ENCODE measurements around the gene FMNL3. TPM values are rescaled to one million over a fixed set of nuclear protein-coding genes. Genes with fewer than 3 reads are reported as not detected.

The FMNL3 gene
- total and polyA plus RNA-seq, 2 of the 8 experiments (the other 6 are each of a cell fraction or from before 2014, with no cell fraction given) = 8.6 to 29.0 TPM

DNA sequence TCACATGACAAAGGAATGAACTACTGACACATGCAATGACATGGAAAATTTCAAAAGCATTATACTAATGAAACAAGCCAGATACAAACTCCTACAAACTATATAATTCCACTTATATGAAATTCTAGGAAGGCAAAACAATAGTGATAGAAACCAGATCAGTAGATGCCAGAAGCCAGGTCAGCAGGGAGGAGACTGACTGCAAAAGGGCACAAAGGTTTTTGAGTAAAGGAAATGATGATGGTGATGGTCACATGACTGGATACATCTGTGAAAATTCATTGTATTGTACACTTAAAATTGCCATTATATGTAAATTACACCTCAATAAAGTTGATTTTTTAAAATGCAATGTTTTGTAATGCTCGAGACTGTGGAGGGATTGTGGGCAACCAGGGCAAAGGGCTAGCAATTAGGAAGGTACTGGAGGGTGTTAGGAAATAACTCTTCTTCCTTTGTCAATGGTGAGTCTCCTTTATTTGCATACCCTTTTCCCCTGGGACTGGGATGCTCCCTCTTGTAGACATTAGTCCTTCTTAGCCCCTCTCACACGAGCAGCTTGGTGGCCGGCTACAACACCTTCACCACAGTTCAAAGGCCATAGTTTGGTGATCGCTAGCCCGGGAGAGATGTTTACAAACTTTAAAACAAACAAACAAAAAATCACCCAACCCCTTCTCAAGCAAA, 90.5 kb downstream of the FMNL3 start (continued):
- TF ChIP-seq, protein P1, sequence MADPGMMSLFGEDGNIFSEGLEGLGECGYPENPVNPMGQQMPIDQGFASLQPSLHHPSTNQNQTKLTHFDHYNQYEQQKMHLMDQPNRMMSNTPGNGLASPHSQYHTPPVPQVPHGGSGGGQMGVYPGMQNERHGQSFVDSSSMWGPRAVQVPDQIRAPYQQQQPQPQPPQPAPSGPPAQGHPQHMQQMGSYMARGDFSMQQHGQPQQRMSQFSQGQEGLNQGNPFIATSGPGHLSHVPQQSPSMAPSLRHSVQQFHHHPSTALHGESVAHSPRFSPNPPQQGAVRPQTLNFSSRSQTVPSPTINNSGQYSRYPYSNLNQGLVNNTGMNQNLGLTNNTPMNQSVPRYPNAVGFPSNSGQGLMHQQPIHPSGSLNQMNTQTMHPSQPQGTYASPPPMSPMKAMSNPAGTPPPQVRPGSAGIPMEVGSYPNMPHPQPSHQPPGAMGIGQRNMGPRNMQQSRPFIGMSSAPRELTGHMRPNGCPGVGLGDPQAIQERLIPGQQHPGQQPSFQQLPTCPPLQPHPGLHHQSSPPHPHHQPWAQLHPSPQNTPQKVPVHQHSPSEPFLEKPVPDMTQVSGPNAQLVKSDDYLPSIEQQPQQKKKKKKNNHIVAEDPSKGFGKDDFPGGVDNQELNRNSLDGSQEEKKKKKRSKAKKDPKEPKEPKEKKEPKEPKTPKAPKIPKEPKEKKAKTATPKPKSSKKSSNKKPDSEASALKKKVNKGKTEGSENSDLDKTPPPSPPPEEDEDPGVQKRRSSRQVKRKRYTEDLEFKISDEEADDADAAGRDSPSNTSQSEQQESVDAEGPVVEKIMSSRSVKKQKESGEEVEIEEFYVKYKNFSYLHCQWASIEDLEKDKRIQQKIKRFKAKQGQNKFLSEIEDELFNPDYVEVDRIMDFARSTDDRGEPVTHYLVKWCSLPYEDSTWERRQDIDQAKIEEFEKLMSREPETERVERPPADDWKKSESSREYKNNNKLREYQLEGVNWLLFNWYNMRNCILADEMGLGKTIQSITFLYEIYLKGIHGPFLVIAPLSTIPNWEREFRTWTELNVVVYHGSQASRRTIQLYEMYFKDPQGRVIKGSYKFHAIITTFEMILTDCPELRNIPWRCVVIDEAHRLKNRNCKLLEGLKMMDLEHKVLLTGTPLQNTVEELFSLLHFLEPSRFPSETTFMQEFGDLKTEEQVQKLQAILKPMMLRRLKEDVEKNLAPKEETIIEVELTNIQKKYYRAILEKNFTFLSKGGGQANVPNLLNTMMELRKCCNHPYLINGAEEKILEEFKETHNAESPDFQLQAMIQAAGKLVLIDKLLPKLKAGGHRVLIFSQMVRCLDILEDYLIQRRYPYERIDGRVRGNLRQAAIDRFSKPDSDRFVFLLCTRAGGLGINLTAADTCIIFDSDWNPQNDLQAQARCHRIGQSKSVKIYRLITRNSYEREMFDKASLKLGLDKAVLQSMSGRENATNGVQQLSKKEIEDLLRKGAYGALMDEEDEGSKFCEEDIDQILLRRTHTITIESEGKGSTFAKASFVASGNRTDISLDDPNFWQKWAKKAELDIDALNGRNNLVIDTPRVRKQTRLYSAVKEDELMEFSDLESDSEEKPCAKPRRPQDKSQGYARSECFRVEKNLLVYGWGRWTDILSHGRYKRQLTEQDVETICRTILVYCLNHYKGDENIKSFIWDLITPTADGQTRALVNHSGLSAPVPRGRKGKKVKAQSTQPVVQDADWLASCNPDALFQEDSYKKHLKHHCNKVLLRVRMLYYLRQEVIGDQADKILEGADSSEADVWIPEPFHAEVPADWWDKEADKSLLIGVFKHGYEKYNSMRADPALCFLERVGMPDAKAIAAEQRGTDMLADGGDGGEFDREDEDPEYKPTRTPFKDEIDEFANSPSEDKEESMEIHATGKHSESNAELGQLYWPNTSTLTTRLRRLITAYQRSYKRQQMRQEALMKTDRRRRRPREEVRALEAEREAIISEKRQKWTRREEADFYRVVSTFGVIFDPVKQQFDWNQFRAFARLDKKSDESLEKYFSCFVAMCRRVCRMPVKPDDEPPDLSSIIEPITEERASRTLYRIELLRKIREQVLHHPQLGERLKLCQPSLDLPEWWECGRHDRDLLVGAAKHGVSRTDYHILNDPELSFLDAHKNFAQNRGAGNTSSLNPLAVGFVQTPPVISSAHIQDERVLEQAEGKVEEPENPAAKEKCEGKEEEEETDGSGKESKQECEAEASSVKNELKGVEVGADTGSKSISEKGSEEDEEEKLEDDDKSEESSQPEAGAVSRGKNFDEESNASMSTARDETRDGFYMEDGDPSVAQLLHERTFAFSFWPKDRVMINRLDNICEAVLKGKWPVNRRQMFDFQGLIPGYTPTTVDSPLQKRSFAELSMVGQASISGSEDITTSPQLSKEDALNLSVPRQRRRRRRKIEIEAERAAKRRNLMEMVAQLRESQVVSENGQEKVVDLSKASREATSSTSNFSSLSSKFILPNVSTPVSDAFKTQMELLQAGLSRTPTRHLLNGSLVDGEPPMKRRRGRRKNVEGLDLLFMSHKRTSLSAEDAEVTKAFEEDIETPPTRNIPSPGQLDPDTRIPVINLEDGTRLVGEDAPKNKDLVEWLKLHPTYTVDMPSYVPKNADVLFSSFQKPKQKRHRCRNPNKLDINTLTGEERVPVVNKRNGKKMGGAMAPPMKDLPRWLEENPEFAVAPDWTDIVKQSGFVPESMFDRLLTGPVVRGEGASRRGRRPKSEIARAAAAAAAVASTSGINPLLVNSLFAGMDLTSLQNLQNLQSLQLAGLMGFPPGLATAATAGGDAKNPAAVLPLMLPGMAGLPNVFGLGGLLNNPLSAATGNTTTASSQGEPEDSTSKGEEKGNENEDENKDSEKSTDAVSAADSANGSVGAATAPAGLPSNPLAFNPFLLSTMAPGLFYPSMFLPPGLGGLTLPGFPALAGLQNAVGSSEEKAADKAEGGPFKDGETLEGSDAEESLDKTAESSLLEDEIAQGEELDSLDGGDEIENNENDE (IDR thresholded peaks at IDR 0.05; ENCODE audit: insufficient replicate concordance, low read length) = no peak
- TF ChIP-seq SIRT6 (IDR thresholded peaks at IDR 0.05; ENCODE audit: low read length) (no peak), KDM5A (IDR thresholded peaks at IDR 0.05; ENCODE audit: low read length) (no peak), SRF (IDR thresholded peaks at IDR 0.05; ENCODE audit: low read depth, low read length) (no peak), FOSL1 (IDR thresholded peaks at IDR 0.05; ENCODE audit: insufficient read depth, low read depth, low read length) (no peak), POLR2AphosphoS5 (IDR thresholded peaks at IDR 0.05; ENCODE audit: low read depth, low read length) (no peak), RXRA (IDR thresholded peaks at IDR 0.05; ENCODE audit: insufficient read depth, low read depth, low read length) (no peak), JUN (IDR thresholded peaks at IDR 0.05; ENCODE audit: low read depth, low read length) (no peak)

Data from H1 (cell line).